Dermis microvascular lymphatic vessel endothelial cell (primary cell): ENCODE measurements around the gene GABRA4. TPM values are rescaled to one million over a fixed set of nuclear protein-coding genes. Genes with fewer than 3 reads are reported as not detected.

Experiments used
- DNase-seq, 2 donors: peaks; one replicate each; pipeline versions ENCODE4 v3.0.0 to v3.0.0-alpha.2; 2010; ENCODE audit warnings: low read depth in 2 of 2
- total RNA-seq: library from RNA; depleted of rRNA; stranded (reverse); fragments of >200 nt; gene quantifications from 2 replicates; pipeline ENCODE4 v1.2.1, GENCODE V29; 2014

GABRA4 gene
- total RNA-seq, result not detected in 2 replicates

DNA sequence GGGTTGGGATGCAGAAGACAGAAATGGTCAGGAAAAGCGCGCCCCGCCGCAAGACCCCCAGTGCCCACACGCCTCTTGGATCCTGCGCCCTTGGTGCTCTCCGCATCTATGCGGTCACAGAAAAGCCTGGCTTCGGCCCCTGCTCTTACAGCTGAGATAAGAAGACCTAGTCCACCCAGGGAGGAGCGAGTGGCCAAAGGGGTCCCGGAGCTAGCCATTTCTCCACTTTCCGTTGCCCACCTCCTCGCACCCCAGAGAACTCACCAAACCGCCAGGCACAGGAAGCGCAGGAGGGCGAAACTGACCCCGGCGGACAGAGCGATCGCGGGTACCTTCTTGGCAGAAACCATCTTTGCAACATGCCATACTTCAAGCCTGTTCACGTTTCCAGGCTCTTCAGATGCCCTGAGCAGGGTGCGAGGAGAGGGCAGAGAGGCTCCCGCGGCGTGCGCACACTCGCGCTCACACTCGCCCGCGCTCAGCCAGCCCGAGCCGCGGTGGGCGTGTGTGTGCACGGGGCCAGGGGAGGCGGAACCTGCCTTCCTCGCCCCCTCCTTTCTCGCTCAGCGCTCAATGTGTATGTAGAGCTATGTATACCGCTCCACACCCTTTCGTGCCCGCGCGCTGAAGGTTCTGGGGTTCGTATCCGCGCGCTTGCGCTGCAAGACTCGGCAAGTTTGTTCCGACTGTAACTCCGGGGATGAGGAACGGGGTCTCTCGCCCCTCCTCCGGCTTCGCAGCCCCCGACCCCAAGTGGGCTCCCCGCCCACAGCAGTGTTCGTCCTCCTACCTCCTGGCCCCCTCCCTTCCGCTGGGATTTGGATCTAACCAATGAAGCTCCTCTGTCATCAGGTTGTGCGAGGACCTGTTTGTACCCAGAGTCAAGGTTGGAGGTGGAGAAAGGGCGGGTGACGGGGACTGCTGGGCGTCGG, at the start of gene GABRA4:
Gene GABRA4, minus strand, starts transcription at position 507 of the 932 bp plus-strand sequence. Its CDS starts 157 bp downstream, at position 350.
- DNase-seq, result no peak

DNA sequence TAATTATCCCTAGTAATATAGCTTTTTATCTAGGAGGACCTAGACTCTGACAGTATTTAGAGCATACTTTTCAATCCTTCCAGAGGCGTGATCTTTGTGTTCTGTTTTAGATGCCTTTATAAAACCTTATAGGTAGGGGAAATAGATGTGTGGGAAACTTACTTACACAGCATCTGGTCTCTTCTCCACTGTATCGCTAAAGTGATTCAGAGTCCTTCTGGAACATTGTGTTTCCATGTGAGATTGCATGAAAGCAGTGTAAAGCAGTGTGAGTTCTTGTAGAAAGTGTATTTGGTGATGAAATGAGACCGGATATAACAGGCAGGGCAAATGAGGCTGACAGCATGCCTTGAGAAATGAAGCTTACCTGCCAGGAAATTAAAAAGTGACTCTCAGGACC, 47.4 kb upstream of the GABRA4 start:
- DNase-seq, result no peak

DNA sequence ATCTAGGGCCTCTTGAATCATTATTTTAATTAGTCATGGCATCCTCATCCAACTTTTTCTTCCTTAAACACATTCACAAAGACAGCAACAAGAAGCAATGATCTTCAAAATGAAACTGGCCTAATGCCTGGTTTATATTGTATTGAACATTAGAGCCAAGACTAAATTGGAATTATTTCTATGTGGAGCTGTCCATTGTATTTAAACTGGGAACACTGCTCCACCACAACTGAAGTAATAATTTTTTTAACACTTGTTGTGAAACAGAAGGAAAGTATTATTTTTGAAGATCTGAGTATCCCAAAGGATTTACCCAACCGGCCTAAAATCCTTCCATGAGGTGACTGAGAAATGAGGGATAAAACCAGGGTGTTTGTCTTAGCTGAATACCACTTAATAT, 44.9 kb upstream of the GABRA4 start:
- no peak for DNase-seq

DNA sequence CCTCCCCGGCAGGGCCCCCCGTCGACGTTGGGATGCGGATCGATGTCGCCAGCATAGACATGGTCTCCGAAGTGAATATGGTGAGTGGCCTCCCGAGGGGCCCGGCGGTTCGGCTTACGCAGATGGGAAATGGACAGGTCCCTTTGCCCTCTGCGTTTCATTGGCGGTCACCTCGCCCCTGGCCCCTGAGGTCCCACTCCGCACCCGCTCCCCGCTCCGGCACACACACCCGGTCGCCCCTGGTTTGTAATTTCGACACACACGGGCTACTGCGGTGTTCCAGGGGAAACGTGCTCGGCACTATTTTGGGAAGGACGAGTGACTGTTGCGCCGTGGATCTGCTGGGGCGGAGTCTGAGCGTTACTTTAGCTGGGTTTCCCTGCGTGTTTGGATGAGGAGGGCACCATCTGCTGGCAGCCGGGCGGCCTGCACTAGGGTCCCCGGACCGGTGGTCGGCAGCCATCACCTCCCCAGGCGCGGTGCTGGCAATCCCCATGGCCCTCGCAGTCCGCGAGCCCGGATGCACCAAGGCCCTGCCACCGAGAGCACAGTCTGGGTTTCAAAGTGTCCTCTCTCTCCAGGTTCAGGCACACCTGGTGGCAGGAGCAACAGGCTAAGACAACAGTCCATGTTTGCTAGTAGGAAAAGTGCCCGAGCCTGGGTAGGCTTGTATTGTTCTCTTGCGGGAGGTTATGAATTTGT, 39.2 kb upstream of the GABRA4 start:
- DNase-seq, result peak; percentile 25 to 43

DNA sequence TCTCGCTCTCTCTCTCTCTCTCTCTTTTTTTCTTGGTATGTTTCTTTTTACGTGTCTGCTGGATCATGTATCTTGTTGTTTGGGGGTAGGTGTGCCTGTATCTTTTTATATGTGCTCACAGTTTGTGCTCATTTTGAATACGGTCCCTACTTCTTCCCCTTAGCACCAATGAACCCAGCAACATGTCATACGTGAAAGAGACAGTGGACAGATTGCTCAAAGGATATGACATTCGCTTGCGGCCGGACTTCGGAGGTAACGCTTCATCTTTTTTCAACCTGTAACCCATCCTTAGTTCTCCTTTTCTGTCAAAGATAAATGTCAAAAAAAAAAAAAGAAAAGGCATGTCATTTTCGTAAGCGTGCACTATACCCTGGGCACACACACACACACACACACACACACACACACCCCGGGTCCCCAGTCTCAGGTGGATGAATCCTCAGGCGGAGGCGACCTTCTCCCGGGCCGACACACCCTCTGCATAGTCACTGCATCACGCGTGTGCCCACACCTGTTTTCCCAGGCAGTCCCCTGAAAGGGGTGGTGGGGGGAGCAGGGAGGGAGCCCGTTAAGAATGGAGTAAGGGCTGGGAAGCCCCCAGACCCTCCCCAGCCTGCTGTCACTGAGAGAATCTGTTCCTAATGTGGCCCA, 38.5 kb upstream of the GABRA4 start:
- no peak for DNase-seq

DNA sequence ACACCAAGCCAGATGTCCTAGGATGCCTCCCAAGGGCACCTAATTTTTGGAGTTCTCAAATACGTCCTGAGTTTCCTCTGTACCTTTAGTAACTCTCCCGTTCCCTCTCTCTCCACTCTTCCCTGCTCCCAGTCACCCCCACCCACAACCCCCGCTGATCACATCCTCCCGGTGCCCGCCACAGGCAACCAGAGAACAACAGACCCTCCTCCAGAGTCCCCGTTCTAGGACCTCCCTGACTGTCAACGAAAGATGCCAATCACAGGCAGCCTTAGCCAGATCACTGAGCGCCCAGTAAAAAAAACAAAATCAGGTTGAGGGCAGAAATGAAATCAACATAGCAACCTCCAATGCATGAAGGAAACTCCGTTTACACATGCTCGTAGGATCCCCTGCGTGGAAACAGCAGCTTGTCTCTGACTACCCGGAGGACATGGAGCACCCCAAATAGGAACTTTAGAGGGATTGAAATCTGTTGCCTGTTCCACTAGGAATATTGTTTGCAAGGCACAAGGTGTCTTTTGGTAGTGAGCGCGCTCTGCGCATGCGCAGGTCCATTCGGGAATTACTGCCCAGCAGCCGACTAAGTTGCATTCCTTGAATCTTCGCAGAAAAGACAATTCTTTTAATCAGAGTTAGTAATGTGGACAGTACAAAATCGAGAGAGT, 37.8 kb upstream of the GABRA4 start, which contains the start of gene GABRB1:
Gene GABRB1, plus strand, starts transcription at position 557 of the 668 bp plus-strand sequence.
- DNase-seq, result peak; percentile 6 to 18

DNA sequence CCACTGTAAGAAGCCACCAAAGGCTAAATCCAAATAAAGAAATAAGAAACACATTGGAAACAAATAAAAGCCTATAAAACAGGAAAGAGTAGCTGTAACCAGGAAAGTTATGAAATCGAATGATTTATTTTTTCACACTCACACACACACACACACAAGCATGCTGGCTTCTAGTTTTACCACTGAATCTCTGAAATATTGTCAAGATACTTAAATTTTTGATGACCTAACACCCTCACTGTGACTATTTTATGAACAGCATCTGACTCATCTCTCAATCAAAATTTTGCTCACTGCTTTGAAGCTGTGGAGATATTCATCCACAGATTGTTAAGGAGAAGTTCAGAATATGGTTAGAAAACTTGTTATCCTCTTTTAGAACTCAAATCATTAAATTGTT, 24.1 kb upstream of the GABRA4 start:
- no peak for DNase-seq

DNA sequence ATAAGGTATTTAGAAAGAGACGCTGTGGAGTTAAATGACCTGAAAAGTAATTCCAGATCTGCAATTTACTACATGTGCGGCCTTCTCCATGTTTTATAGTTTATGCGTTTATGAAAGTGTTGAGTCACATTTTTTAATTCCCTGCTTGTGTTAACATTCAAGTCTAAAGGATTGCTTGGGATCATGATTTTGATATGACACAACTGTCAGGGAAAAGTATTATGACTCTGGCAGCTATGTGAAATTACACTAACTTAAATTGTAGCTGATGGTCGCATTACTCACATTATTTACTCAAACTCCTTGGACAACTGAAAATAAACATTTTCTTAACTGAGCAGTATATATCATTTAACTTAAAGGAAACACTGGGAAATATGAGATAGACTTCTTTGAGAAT, 23.7 kb upstream of the GABRA4 start:
- no peak for DNase-seq

DNA sequence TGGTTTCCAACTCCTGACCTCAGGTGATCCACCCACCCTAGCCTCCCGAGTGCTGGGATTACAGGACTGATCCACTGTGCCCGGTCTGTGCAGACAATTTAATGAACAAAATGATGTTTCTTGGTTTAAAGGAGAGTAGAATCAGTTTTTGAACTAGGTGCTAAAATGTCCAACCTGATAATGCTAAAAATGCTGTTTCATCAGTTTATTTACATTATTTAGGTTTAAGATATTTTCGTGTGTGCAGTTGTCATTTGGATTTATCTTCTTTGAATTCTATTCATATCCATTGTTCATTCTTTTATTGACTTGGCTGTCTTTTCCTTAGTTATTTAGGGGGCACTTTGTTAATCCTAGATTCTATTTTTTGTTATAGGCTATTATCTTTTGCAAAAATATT, 20.0 kb upstream of the GABRA4 start:
- DNase-seq, result no peak

DNA sequence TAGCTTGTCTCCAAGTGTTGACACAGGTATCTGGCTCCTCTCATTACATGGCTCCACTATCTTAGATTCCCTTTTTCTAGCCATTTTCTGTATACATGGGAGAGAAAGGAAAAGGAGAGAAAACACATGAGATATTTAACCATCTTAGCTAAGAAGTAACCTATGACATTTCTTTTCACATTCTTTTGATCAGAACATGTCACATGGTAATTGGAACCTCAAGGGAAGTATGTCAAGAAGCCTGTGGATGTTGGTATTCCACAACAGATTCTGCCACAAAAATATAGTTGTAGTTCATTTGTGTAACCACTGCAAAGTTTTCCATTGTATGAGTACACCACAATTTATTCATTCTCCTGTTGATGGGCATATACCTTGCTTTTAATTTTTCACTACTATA, 19.3 kb upstream of the GABRA4 start:
- DNase-seq, result no peak

DNA sequence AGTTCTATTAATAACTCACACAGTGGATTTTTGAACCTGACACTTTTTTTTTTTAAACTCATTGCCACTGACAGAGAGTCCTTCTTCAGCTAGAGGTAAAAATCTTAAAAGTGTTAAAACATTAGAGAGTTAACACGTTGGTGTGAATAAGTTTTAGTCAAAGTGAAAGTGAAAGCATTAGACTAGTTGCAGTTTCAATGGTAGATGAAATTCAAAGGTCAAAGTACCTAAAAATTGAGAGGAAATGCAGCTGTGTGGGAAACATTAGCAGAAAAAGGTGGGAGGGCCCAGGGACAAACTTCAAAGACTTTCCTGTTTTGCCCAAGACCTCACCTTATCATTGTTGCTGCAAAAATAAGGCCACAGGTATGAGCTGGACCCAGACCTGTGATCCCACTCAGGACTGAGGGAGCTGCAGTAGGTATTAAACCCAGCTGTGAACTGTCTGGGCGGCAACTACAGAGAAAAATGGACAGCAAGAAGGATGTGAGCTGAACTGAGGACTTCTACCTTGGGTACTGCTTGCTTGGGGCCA, 17.6 kb upstream of the GABRA4 start:
- DNase-seq, result no peak

DNA sequence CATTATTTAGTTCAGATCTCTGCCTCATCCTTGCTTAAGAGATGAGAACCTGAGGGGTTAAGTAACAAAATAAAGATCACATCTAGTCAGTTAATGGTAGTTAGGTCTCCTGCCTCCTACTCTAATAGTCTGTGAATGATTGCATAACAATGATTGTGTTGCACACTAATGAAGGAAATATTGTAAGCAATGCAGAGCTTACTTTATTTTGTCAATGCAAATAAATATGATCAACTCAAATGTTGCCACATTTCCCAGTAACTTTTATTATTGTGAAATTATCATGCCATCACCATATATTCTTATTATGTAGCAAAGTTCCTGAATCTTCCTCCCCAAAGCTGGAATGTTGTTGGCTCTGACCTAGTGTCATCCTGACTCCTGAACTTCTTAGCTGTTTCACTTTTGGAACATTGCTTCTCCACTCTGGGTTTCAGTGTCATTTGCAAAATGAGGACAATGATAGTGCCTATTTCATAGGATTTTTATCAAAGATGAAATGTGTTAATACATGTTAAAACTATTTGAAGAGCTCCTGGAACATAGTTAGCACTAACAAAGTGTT, 17.0 kb upstream of the GABRA4 start:
- no peak for DNase-seq

DNA sequence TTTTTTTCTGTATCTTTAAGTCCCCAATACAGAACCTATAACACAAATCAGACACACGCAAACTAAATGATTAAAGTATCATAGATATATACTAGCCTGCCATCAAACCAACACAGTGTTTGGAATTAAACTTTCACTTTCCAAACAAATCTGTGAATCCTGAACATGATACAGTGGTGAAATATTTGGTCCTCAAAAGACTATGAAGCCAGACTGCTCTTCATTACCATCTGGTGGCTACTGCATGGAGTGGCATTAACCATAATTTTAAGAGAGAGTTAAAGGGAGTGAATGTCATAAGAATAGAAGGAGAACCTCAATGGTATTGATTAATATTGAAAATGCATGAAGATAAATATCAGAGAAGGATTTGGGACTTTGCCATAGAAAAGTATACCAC, 9.2 kb upstream of the GABRA4 start:
- no peak for DNase-seq

DNA sequence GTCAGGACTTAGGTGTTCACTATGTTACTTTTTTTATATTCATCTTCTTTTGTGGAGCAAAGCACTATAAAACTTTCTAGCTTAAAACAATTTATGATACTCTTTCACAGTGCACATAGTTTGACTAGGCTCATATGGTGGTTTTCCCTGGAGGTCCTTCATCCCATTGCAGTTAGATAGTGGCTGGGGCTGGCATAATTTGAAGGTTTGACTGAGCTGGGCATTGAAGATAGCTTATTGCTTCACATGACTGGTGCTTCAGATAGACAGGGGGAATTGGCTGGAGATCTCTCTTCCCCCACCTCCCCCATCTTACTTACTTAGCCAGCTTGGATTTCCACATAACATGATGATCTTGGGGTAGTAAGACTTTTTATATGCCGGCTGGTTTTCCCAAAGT, 7.0 kb upstream of the GABRA4 start:
- DNase-seq, result no peak

DNA sequence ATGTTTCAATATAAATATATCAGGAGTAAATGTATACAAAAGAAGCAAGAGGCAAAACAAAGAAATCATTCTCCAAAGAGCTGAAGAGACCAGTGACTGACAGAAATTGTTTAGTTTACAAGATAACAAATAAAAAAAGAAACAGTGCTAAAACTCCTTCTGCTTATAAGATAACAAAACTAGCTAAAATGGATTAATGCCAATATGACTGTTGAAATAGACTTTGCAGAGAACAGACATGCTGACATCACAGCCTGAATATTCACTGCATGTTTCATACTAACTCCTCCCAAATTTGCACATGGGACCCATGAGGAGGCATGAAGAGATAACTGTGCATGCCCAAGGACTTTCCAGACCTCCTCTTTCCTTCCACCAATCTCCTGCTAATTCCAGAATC, 6.2 kb upstream of the GABRA4 start:
- DNase-seq, result no peak

DNA sequence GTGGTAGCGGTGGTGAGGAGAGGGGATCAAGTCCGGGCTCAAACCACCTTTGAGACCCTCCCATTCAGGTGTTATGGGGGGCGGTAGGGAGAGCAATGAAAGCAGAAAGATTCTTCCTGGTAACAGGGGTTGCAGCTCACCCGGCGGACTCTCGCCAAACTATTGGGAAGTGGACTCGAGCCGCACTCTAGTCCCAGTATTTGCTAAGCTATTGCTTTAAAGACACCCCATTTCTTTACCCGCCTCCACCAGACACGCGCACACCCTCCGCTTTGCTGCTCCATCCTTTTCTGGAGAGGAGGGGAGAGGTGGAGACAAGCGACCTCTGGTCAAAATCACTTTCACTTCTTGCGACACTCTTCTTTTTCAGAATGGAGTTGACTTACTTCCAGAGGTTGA, 625 bp upstream of the GABRA4 start:
- DNase-seq, result no peak

DNA sequence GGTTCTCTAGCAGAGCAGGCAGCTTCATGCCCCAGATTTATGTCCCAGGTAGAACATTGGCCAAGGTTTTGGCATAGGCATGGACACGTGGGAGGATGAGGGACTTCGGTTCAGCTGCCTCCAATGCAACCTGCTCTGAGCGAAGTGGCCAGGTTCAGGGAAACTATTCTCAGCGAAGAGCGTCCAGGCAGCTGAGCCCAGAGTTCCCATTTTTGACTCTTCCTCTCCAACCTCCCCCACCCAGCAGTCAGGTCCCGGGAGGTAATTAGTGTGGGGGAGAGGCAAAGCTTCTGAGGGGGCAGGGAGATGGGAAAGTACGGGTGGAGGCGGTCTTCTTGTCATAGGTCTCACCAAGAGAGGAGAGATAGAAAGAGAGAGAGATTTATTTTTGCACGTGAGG, 1.0 kb downstream of the GABRA4 start:
- DNase-seq, result no peak

DNA sequence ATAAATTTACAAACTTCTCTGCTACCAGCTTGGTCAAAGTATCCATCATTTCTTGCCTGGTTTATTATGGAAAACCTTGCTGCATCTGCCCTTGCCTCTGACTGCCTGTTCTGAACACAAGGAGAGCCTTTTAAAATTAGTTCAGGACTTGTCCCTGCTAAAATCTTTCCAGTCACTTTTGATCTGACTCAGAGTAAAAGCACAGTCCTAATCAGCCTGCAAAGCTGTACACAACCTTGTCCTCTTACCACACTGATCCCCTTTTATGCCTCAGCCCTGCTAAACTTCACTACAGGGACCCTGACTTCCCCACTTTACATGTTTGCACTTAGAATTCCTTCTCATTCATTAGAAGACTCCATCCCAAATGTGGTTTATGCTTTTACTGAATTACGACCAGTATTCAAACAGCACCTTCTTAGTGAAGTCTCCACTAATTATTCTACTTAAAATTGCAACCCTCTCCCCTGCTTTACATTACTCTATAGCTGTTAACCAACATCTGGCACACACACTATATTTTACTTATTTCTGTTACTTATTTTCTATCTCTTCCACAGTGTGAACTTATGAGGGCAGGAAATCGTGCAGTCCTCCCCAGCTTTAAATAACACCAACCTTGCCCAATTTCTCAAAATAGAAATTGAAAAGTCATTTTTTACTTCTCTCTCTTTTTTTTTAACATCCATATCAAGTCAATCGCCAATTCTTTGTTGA, 6.3 kb downstream of the GABRA4 start:
- no peak for DNase-seq

DNA sequence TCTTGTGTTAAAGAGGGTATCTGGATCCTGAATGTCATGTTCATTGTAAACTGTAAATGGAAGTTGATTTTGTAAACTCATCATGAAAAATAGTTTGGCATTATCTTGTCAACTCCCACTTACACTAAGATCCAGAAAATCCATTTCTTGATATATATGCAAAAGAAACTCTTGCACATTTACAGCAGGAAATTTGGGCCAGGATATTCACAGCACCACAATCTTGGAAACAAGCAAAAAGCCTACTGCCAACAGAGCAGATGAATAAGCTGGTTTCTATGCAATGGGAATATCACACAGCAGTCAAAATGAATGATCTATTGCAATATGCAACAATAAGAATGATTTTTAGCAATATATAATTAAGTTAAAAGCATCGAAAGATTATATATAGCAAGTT, 8.6 kb downstream of the GABRA4 start:
- DNase-seq, result no peak

DNA sequence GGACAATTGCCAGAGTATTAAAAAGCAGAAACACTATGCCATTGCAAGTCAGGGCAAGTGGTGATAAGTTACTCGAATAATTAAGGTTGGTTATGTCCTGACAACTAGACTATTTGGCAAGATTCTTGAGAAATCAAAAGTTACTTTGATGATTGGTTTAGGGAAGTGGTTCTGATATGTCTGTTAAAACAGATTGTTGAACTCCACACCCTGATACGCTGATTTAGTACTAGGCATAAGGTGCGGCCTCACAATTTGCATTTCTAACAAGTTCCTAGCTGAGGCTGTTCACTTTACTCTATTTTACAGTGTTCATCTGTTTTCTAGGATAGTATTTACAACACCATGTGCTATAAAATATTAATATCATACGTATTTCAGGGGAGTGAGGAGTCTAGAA, 12.5 kb downstream of the GABRA4 start:
- no peak for DNase-seq
